SK-N-SH (cell line): ENCODE data around the gene CFAP97D1. TPM values are rescaled to one million over a fixed set of nuclear protein-coding genes. Genes with fewer than 3 reads are reported as not detected.

Experiments used
- CTCF ChIA-PET: fragments of 300-600, 350-600 bp; formaldehyde crosslinking; extraction: SDS; loops from one replicate; lab custom pipeline; 2021; lab: Yijun Ruan, JAX
- POLR2A ChIA-PET: fragments of 350-600 bp; sonication (Branson Sonifier 250); formaldehyde crosslinking; extraction: SDS; loops from one replicate; lab custom pipeline; 2020; ENCODE audit warnings: antibody characterized with exemption, inconsistent platforms; lab: Yijun Ruan, JAX
- DNase-seq: peaks from one replicate; pipeline ENCODE4 v3.0.0; 2012
- H2AFZ ChIP-seq: fragments of 200-600 bp; sonication (generic); 2 replicates; pipeline ENCODE4 v1.8.1; 2016; ENCODE audit warnings: antibody characterized with exemption, mild to moderate bottlenecking, low read depth
- H3F3A ChIP-seq: fragments of 200-600 bp; sonication (generic); replicated peaks from 2 replicates; pipeline ENCODE3; 2016; ENCODE audit warnings: antibody characterized with exemption, mild to moderate bottlenecking; ENCODE audit not compliant: insufficient read depth
- H3K27ac ChIP-seq, 2 experiments: fragments of 200-500 bp in 1 of 2; fragments of 200-600 bp in 1 of 2; sonication (Bioruptor generic) in 1 of 2; sonication (generic), shearing (Covaris generic) in 1 of 2; 2 replicates each; pipeline versions ENCODE4 v1.5.1 to v1.6.1; 2014 to 2016; ENCODE audit warnings: low read depth in 2 of 2, inconsistent platforms in 1 of 2, low read length in 1 of 2, mild to moderate bottlenecking in 1 of 2, mixed read lengths in 1 of 2
- H3K27me3 ChIP-seq: fragments of 200-600 bp; sonication (generic), shearing (Covaris generic); 2 replicates; pipeline ENCODE4 v1.6.1; 2016; ENCODE audit warnings: mixed run types; ENCODE audit not compliant: insufficient read depth
- H3K36me3 ChIP-seq, 2 experiments: fragments of 200-500 bp in 1 of 2; fragments of 200-600 bp in 1 of 2; sonication (Bioruptor generic) in 1 of 2; sonication (generic) in 1 of 2; replicated peaks in 1 of 2; 2 replicates each; pipeline versions ENCODE3 to v1.5.1; 2014 to 2016; ENCODE audit warnings: low read length in 1 of 2, mild to moderate bottlenecking in 1 of 2; ENCODE audit not compliant: insufficient read depth in 2 of 2, control insufficient read depth in 1 of 2
- H3K4me1 ChIP-seq, 2 experiments: fragments of 200-500 bp in 1 of 2; fragments of 200-600 bp in 1 of 2; sonication (Bioruptor generic) in 1 of 2; sonication (generic), shearing (Covaris generic) in 1 of 2; 2 replicates each; pipeline versions ENCODE4 v1.5.1 to v1.6.1; 2014 to 2016; ENCODE audit warnings: low read depth in 1 of 2, low read length in 1 of 2, mixed run types in 1 of 2; ENCODE audit not compliant: insufficient read depth in 2 of 2, control insufficient read depth in 1 of 2
- H3K4me2 ChIP-seq: fragments of 200-600 bp; sonication (generic), shearing (Covaris generic); 2 replicates; pipeline ENCODE4 v1.6.1; 2017; ENCODE audit warnings: mixed run types
- H3K4me3 ChIP-seq, 2 experiments: fragments of 200-500 bp in 1 of 2; fragments of 200-600 bp in 1 of 2; sonication (Bioruptor generic) in 1 of 2; sonication (generic), shearing (Covaris generic) in 1 of 2; 2 replicates each; pipeline versions ENCODE4 v1.5.1 to v1.8.1; 2014 to 2016; ENCODE audit warnings: low read depth in 2 of 2, inconsistent platforms in 1 of 2, low read length in 1 of 2, mild to moderate bottlenecking in 1 of 2, mixed read lengths in 1 of 2, moderate library complexity in 1 of 2
- H3K79me2 ChIP-seq: fragments of 200-600 bp; sonication (generic); 2 replicates; pipeline ENCODE4 v1.8.1; 2017; ENCODE audit warnings: mild to moderate bottlenecking; ENCODE audit not compliant: insufficient read depth
- H3K9ac ChIP-seq: fragments of 200-600 bp; sonication (generic); 2 replicates; pipeline ENCODE4 v1.6.1; 2017; ENCODE audit warnings: mixed run types
- H3K9me2 ChIP-seq: fragments of 200-600 bp; sonication (generic); 2 replicates; pipeline ENCODE4 v1.6.1; 2017; ENCODE audit warnings: mixed run types
- H3K9me3 ChIP-seq: fragments of 200-600 bp; sonication (generic); 2 replicates; pipeline ENCODE4 v1.6.1; 2017; ENCODE audit warnings: mixed run types, mild to moderate bottlenecking, moderate library complexity
- H4K20me1 ChIP-seq: fragments of 200-600 bp; sonication (generic); 2 replicates; pipeline ENCODE4 v1.6.1; 2017; ENCODE audit warnings: mild to moderate bottlenecking, mixed run types; ENCODE audit not compliant: insufficient read depth
- ELF1 ChIP-seq: IDR thresholded peaks from 2 replicates; pipeline ENCODE4 v1.4.0; 2012
- EP300 ChIP-seq, 2 experiments: IDR thresholded peaks; 2 replicates each; pipeline versions ENCODE4 v1.4.0 to v1.6.1; 2012; ENCODE audit warnings: borderline replicate concordance in 1 of 2, low read depth in 1 of 2, low read length in 1 of 2
- FOXM1 ChIP-seq: IDR thresholded peaks from 2 replicates; pipeline ENCODE4 v1.4.0; 2012; ENCODE audit warnings: low read depth, mild to moderate bottlenecking
- GABPA ChIP-seq: IDR thresholded peaks from 2 replicates; pipeline ENCODE4 v1.4.0; 2012; ENCODE audit warnings: low read depth, mild to moderate bottlenecking
- IRF3 ChIP-seq: fragments of 150-350 bp; IDR thresholded peaks from 2 replicates; pipeline ENCODE4 v1.6.1; 2016; ENCODE audit warnings: mild to moderate bottlenecking, low read depth, low read length
- MAX ChIP-seq: IDR thresholded peaks from 2 replicates; pipeline ENCODE4 v1.4.0; 2012; ENCODE audit warnings: low read depth
- MXI1 ChIP-seq: IDR thresholded peaks from 2 replicates; pipeline ENCODE4 v1.6.1; 2012; ENCODE audit warnings: mild to moderate bottlenecking, low read depth, low read length, improper control_type of control experiment
- NRF1 ChIP-seq: IDR thresholded peaks from 2 replicates; pipeline ENCODE4 v1.6.1; 2012; ENCODE audit warnings: low read depth, mild to moderate bottlenecking, low read length
- PBX3 ChIP-seq: IDR thresholded peaks from 2 replicates; pipeline ENCODE4; 2012
- RCOR1 ChIP-seq: fragments of 150-350 bp; IDR thresholded peaks from 2 replicates; pipeline ENCODE4 v1.6.1; 2017; ENCODE audit warnings: antibody characterized with exemption, low read length
- RFX5 ChIP-seq: IDR thresholded peaks from 2 replicates; pipeline ENCODE4 v1.6.1; 2012; ENCODE audit warnings: mild to moderate bottlenecking, improper control_type of control experiment, low read length
- SIN3A ChIP-seq: IDR thresholded peaks from 2 replicates; pipeline ENCODE4 v1.6.1; 2012; ENCODE audit warnings: low read depth, mild to moderate bottlenecking, low read length, moderate library complexity, borderline replicate concordance
- SMC3 ChIP-seq: IDR thresholded peaks from 2 replicates; pipeline ENCODE4 v1.6.1; 2012; ENCODE audit warnings: low read depth, low read length, improper control_type of control experiment
- TAF1 ChIP-seq: IDR thresholded peaks from 2 replicates; pipeline ENCODE4 v1.6.1; 2012; ENCODE audit warnings: low read depth, mild to moderate bottlenecking, low read length, moderate library complexity, borderline replicate concordance
- YY1 ChIP-seq: IDR thresholded peaks from 2 replicates; pipeline ENCODE4 v1.4.0; 2012; ENCODE audit warnings: low read depth, mild to moderate bottlenecking
- ZBTB33 ChIP-seq: IDR thresholded peaks from 2 replicates; pipeline ENCODE4 v1.4.0; 2012; ENCODE audit warnings: low read depth, borderline replicate concordance
- WGBS: methylation state at CpG from one replicate; pipeline ENCODE4 v1.1.6; 2017; ENCODE audit warnings: low lambda C conversion rate; 5-methylcytosine and 5-hydroxymethylcytosine counted together
- polyA plus RNA-seq, 3 experiments: library from polyadenylated mRNA; depleted of rRNA; stranded (reverse); fragments of >200 nt; gene quantifications; 2 replicates each; pipeline ENCODE4 v1.2.3, GENCODE V29; 2012
- TF ChIP-seq, protein P1 (sequence below): fragments of 200-600 bp; sonication (generic); IDR thresholded peaks from 2 replicates; pipeline ENCODE4 v1.6.1; 2017; ENCODE audit warnings: antibody characterized with exemption, mild to moderate bottlenecking, moderate library complexity

The CFAP97D1 gene
- polyA plus RNA-seq, 1 of the 3 experiments (the other 2 are of a cell fraction): 0.02 TPM

- Histone ChIP-seq H3K27ac (no peak overlapping the region), H3K9me2 (no peaks in the 10 kb centered on the region), H3K9me3 (no peaks in the 10 kb centered on the region), H3K79me2 (no peaks in the 10 kb centered on the region), H3K4me2 (no peak overlapping the region), H3F3A (peaks cover 20% of the 10 kb centered on the region), H3K4me1 (no peaks in the 10 kb centered on the region), H2AFZ (no peak overlapping the region), H3K36me3 (peaks cover 5 to 47% of the 10 kb centered on the region in 2 experiments), H3K27me3 (no peaks in the 10 kb centered on the region), H3K9ac (no peak overlapping the region), H4K20me1 (no peaks in the 10 kb centered on the region), H3K4me3 (no peak overlapping the region)
- CTCF ChIA-PET: interaction anchor here (0.8 kb wide), 1 partner anchor 42 kb away, joined by 4 read pairs; no protein-coding TSS in a partner anchor
- TF ChIP-seq ZBTB33 (no peak), IRF3 (no peak), PBX3 (no peak), YY1 (no peak), GABPA (no peak), NRF1 (no peak), ELF1 (no peak), EP300 (IDR thresholded peaks at IDR 0.05; ENCODE audit: borderline replicate concordance in 1 of 2, low read depth in 1 of 2, low read length in 1 of 2) (no peak), SIN3A (no peak), SMC3 (no peak), RFX5 (no peak), MXI1 (no peak), TAF1 (no peak), MAX (no peak), RCOR1 (no peak), FOXM1 (no peak)
- TF ChIP-seq, protein P1, sequence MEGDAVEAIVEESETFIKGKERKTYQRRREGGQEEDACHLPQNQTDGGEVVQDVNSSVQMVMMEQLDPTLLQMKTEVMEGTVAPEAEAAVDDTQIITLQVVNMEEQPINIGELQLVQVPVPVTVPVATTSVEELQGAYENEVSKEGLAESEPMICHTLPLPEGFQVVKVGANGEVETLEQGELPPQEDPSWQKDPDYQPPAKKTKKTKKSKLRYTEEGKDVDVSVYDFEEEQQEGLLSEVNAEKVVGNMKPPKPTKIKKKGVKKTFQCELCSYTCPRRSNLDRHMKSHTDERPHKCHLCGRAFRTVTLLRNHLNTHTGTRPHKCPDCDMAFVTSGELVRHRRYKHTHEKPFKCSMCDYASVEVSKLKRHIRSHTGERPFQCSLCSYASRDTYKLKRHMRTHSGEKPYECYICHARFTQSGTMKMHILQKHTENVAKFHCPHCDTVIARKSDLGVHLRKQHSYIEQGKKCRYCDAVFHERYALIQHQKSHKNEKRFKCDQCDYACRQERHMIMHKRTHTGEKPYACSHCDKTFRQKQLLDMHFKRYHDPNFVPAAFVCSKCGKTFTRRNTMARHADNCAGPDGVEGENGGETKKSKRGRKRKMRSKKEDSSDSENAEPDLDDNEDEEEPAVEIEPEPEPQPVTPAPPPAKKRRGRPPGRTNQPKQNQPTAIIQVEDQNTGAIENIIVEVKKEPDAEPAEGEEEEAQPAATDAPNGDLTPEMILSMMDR: no peak
- POLR2A ChIA-PET: interaction anchor here (0.5 kb wide), 1 partner anchor 123 kb away, joined by 3 read pairs; no protein-coding TSS in a partner anchor
- WGBS: 74% methylated on average over 4 of the region's 4 CpGs
- DNase-seq: no peak
Measured at GRCh38 chr17:43803758-43804157, 23.5 kb downstream of the CFAP97D1 start.
